Endothelial cell of umbilical vein (primary cell): ENCODE data around the gene NCOA3. TPM values are rescaled to one million over a fixed set of nuclear protein-coding genes. Genes with fewer than 3 reads are reported as not detected.

Experiments used
- BruUV-seq: library from RNA; stranded (reverse); fragments of 400-500 nt; replicated peaks from 2 replicates; lab custom pipeline; 2021; lab: Mats Ljungman, UMichigan
- CTCF ChIA-PET: fragments of 300-600, 350-600 bp; sonication (Branson Sonifier 250); formaldehyde crosslinking; loops from one replicate; lab custom pipeline; 2021; ENCODE audit warnings: antibody characterized with exemption, inconsistent platforms; lab: Charles Lee
- POLR2A ChIA-PET: fragments of 300-600, 350-600 bp; sonication (Branson Sonifier 250); formaldehyde crosslinking; loops from one replicate; lab custom pipeline; 2021; ENCODE audit warnings: antibody characterized with exemption, inconsistent platforms; lab: Charles Lee
- DNase-seq: peaks from one replicate; pipeline ENCODE4 v3.0.0-alpha.2; 2011; ENCODE audit warnings: low read depth, low spot score
- FAIRE-seq: peaks from 2 replicates; lab custom pipeline; 2011; peaks lifted over from hg19 to GRCh38; lab: Jason Lieb, UNC
- H2AFZ ChIP-seq: 2 replicates; pipeline ENCODE4 v1.6.0; 2012; ENCODE audit warnings: low read depth, low read length, control low read depth, inconsistent platforms
- H3K27ac ChIP-seq: 2 replicates; pipeline ENCODE4 v1.5.1; 2011; ENCODE audit warnings: low read depth, mild to moderate bottlenecking, control low read depth, low read length, moderate library complexity; ENCODE audit not compliant: insufficient read depth
- H3K27me3 ChIP-seq, 2 experiments: 2 replicates each; pipeline versions ENCODE4 v1.6.0 to v1.6.1; 2011; ENCODE audit warnings: low read length in 2 of 2, mixed read lengths in 1 of 2; ENCODE audit not compliant: control insufficient read depth in 2 of 2, insufficient read depth in 2 of 2
- H3K36me3 ChIP-seq, 2 experiments: 2 replicates in 1 of 2; 3 replicates in 1 of 2; pipeline ENCODE4 v1.5.1; 2011; ENCODE audit warnings: low read length in 2 of 2, mild to moderate bottlenecking in 1 of 2, moderate library complexity in 1 of 2; ENCODE audit not compliant: control insufficient read depth in 2 of 2, insufficient read depth in 2 of 2; ENCODE audit errors: extremely low read depth in 1 of 2
- H3K4me1 ChIP-seq: 3 replicates; pipeline ENCODE4 v1.5.1; 2011; ENCODE audit warnings: mild to moderate bottlenecking, low read length; ENCODE audit not compliant: control insufficient read depth, insufficient read depth; ENCODE audit errors: extremely low read depth
- H3K4me2 ChIP-seq: 2 replicates; pipeline ENCODE4 v1.6.1; 2011; ENCODE audit warnings: low read length, control low read depth, mixed read lengths; ENCODE audit not compliant: insufficient read depth
- H3K4me3 ChIP-seq, 3 experiments: fragments of 200-600 bp in 1 of 3; sonication (generic), shearing (Covaris generic) in 1 of 3; replicated peaks in 1 of 3; 2 replicates each; pipeline ENCODE4 v1.5.1; 2011 to 2016; ENCODE audit warnings: control low read depth in 3 of 3, low read length in 3 of 3, mild to moderate bottlenecking in 2 of 3, inconsistent platforms in 1 of 3, low read depth in 1 of 3, moderate library complexity in 1 of 3; ENCODE audit not compliant: insufficient read depth in 1 of 3
- H3K79me2 ChIP-seq: 2 replicates; pipeline ENCODE4 v1.6.0; 2012; ENCODE audit warnings: low read length, inconsistent platforms; ENCODE audit not compliant: control insufficient read depth, insufficient read depth
- H3K9ac ChIP-seq: replicated peaks from 2 replicates; pipeline ENCODE3; 2011; ENCODE audit warnings: low read length, control low read depth; ENCODE audit not compliant: insufficient read depth; ENCODE audit errors: extremely low read depth
- H3K9me1 ChIP-seq: replicated peaks from 3 replicates; pipeline ENCODE4 v1.6.0; 2011; ENCODE audit warnings: mild to moderate bottlenecking, low read length; ENCODE audit not compliant: control insufficient read depth, insufficient read depth; ENCODE audit errors: extremely low read depth
- H3K9me3 ChIP-seq: replicated peaks from 2 replicates; pipeline ENCODE4 v1.5.1; 2012; ENCODE audit warnings: low read length, inconsistent platforms; ENCODE audit not compliant: control insufficient read depth, insufficient read depth
- H4K20me1 ChIP-seq: replicated peaks from 2 replicates; pipeline ENCODE3; 2011; ENCODE audit warnings: mild to moderate bottlenecking, low read length; ENCODE audit not compliant: control insufficient read depth, insufficient read depth; ENCODE audit errors: extremely low read depth
- CTCF ChIP-seq, 2 donors: IDR thresholded peaks; 1 replicate in 1 of 2; 2 replicates in 1 of 2; pipeline ENCODE4 v1.5.1; 2011; ENCODE audit warnings: low read length in 2 of 2, mild to moderate bottlenecking in 2 of 2, moderate library complexity in 2 of 2, control low read depth in 1 of 2, inconsistent platforms in 1 of 2, low read depth in 1 of 2; ENCODE audit not compliant: insufficient read depth in 1 of 2; ENCODE audit errors: extremely low read depth in 1 of 2
- EZH2 ChIP-seq: IDR thresholded peaks from 2 replicates; pipeline ENCODE4 v1.6.1; 2012; ENCODE audit warnings: borderline replicate concordance, low read depth, mild to moderate bottlenecking, moderate library complexity, low read length, inconsistent platforms; ENCODE audit not compliant: severe bottlenecking
- FOS ChIP-seq: IDR thresholded peaks from 2 replicates; pipeline ENCODE4 v1.6.1; 2011; ENCODE audit warnings: mild to moderate bottlenecking, low read length, moderate library complexity, borderline replicate concordance; ENCODE audit not compliant: insufficient read depth
- GATA2 ChIP-seq: IDR thresholded peaks from 2 replicates; pipeline ENCODE4 v1.7.0; 2011; ENCODE audit warnings: low read depth, mild to moderate bottlenecking, moderate library complexity, mixed read lengths, low read length; ENCODE audit not compliant: insufficient read length, insufficient read depth
- JUN ChIP-seq: IDR thresholded peaks from 2 replicates; pipeline ENCODE4 v1.6.1; 2011; ENCODE audit warnings: borderline replicate concordance, low read depth; ENCODE audit not compliant: insufficient read length, insufficient read depth
- MYC ChIP-seq: IDR thresholded peaks from one replicate; pipeline ENCODE4 v1.6.1; 2011; ENCODE audit warnings: mild to moderate bottlenecking, low read depth, low read length
- POLR2A ChIP-seq: IDR thresholded peaks from 2 replicates; pipeline ENCODE4 v1.6.1; 2012; ENCODE audit warnings: low read depth, mild to moderate bottlenecking, control low read depth, low read length
- POLR2AphosphoS5 ChIP-seq: IDR thresholded peaks from 2 replicates; pipeline ENCODE4 v1.6.1; 2012; ENCODE audit warnings: low read depth, mild to moderate bottlenecking, control low read depth, low read length, moderate library complexity; ENCODE audit not compliant: insufficient read depth
- dilution Hi-C: fragments of 300-500 bp; cut with MboI; formaldehyde crosslinking; loops from one replicate; pipeline ENCODE4 v1.15.0; 2019; ENCODE audit warnings: low sequenced_read_pairs; ENCODE audit not compliant: extremely low pct_ligation_motif_present
- intact Hi-C: fragments of 100-400 bp; cut with micrococcal nuclease; formaldehyde crosslinking; loops from one replicate; pipeline ENCODE4 v1.10.0; 2022
- polyA plus RNA-seq, 4 experiments: library from polyadenylated mRNA; depleted of rRNA in 3 of 4; stranded (reverse) in 3 of 4; unstranded in 1 of 4; fragments of >200 nt; gene quantifications; 2 replicates each; pipeline versions ENCODE4 v1.2.1 to v1.2.3, GENCODE V29; 2011 to 2012; ENCODE audit warnings: missing spikeins in 1 of 4
- total RNA-seq: library from RNA; stranded (reverse); gene quantifications from 2 replicates; pipeline ENCODE4 v1.2.3, GENCODE V29; 2021
- TF ChIP-seq, protein P1 (sequence below): IDR thresholded peaks from 2 replicates; pipeline ENCODE4 v1.6.1; 2011; ENCODE audit not compliant: insufficient read depth, insufficient read length

Gene NCOA3
- total and polyA plus RNA-seq, 2 donors (not counting 3 experiments of a cell fraction or from before 2014, with no cell fraction given) = 12.0 to 35.6 TPM

DNA sequence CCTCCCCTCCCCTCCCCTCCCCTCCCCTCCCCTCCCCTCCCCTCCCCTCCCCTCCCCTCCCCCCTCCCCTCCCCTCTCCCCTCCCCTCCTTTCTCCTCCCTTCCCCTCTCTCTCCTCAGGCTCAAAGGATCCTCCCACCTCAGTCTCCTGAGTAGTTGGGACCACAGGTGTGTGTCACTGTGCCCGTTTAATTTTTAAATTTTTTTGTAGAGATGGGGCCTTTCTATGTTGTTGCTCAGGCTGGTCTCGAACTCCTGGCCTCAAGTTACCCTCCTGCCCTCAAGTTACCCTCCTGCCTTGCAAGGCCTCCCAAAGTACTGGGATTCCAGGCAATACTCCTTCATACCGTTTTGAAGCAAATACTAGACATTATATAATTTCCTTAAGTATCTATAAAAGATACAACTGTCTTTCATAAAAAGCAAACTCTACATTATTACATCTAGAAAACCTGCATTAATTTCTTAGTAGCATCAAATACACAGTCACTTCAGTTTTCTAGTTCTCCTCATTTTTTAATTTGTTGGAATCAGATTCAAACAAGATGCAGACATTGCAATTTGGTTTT, 39.8 kb downstream of the NCOA3 start:
- no peak for TF ChIP-seq FOS
- TF ChIP-seq CTCF (IDR thresholded peaks at IDR 0.05; ENCODE audit: extremely low read depth in 1 of 2, insufficient read depth in 1 of 2, low read depth in 1 of 2, low read length in 2 of 2) = no peak
- no peak for TF ChIP-seq POLR2AphosphoS5
- TF ChIP-seq GATA2 = no peak
- TF ChIP-seq JUN = no peak
- TF ChIP-seq, protein P1, sequence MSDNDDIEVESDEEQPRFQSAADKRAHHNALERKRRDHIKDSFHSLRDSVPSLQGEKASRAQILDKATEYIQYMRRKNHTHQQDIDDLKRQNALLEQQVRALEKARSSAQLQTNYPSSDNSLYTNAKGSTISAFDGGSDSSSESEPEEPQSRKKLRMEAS = no peak
- no peak for TF ChIP-seq EZH2
- no peak for TF ChIP-seq POLR2A
- TF ChIP-seq MYC = no peak
- no TSS peak for BruUV-seq
- dilution Hi-C loops = no loop called here

More for the DNA sequence above, 39.8 kb downstream of the NCOA3 start:
- Histone ChIP-seq H3K4me2 (no peak overlapping the region), H3K27me3 (no peaks in the 10 kb centered on the region), H3K9me3 (no peaks in the 10 kb centered on the region), H3K9me1 (no peaks in the 10 kb centered on the region), H3K9ac (no peak overlapping the region), H3K79me2 (peaks cover 66% of the 10 kb centered on the region), H3K4me3 (no peak overlapping the region), H3K36me3 (no peaks in the 10 kb centered on the region), H2AFZ (no peak overlapping the region), H3K27ac (no peak overlapping the region), H4K20me1 (peaks cover 5% of the 10 kb centered on the region), H3K4me1 (peaks cover 11% of the 10 kb centered on the region)
- FAIRE-seq (no peak), DNase-seq (no peak)
- intact Hi-C loops = no loop called here
- ChIA-PET CTCF (interaction anchor here (0.6 to 2.0 kb wide), 2 partner anchors 7 to 39 kb away, joined by 3 to 5 read pairs; no protein-coding TSS in a partner anchor), POLR2A (interaction anchor here (1.5 kb wide), 1 partner anchor 40 kb away, joined by 4 read pairs; the partner anchor contains the start of gene NCOA3)
